PFSK-1 (cell line): ENCODE results near the gene ZNF19.

ENCODE experiments used
- FOXP2 ChIP-seq: optimal IDR thresholded peaks from 2 replicates; pipeline ENCODE3; 2011; ENCODE audit warnings: borderline replicate concordance, control low read depth, inconsistent platforms; ENCODE audit not compliant: insufficient read depth; ENCODE audit errors: extremely low read length, extremely low read depth
- POLR2AphosphoS5 ChIP-seq: IDR thresholded peaks from 2 replicates; pipeline ENCODE4 v1.6.1; 2012; ENCODE audit warnings: low read depth, mild to moderate bottlenecking, control low read depth, low read length, moderate library complexity
- SIN3A ChIP-seq: IDR thresholded peaks from 2 replicates; pipeline ENCODE4 v1.6.1; 2012; ENCODE audit warnings: mild to moderate bottlenecking, low read length, moderate library complexity, borderline replicate concordance; ENCODE audit not compliant: insufficient read depth
- TAF1 ChIP-seq: IDR thresholded peaks from 2 replicates; pipeline ENCODE4 v1.6.1; 2012; ENCODE audit warnings: low read length, control low read depth, borderline replicate concordance; ENCODE audit not compliant: insufficient read depth
- TF ChIP-seq, protein P1 (sequence below), 2 experiments: IDR thresholded peaks; 2 replicates each; pipeline versions ENCODE4 v1.6.1 to v1.8.0; 2011 to 2012; ENCODE audit warnings: low read depth in 2 of 2, low read length in 2 of 2, control low read depth in 1 of 2, inconsistent platforms in 1 of 2, mild to moderate bottlenecking in 1 of 2, moderate library complexity in 1 of 2; ENCODE audit not compliant: insufficient read depth in 1 of 2

Gene ZNF19

DNA sequence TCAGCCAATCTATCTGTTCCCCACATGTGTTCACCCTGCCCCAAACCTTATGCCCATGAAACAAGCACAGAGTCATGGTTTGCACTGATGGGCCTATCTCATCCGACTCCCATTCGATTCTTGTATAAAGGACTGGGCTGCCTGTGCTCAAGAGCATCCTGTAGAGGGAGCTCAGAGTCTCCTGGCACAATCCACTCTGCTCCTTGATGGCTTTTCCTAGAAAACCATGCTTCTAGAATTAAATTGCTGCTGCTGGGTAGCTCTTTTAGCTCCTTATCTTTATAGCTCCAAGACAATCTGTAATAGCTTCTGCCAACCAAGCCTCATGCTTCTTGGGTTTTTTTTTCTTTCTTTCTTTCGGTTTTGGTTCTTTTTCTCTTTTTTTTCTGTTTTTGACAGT, 9.7 kb downstream of the ZNF19 start:
- no peak for TF ChIP-seq POLR2AphosphoS5
- no peak for TF ChIP-seq SIN3A
- no peak for TF ChIP-seq FOXP2
- TF ChIP-seq, protein P1, sequence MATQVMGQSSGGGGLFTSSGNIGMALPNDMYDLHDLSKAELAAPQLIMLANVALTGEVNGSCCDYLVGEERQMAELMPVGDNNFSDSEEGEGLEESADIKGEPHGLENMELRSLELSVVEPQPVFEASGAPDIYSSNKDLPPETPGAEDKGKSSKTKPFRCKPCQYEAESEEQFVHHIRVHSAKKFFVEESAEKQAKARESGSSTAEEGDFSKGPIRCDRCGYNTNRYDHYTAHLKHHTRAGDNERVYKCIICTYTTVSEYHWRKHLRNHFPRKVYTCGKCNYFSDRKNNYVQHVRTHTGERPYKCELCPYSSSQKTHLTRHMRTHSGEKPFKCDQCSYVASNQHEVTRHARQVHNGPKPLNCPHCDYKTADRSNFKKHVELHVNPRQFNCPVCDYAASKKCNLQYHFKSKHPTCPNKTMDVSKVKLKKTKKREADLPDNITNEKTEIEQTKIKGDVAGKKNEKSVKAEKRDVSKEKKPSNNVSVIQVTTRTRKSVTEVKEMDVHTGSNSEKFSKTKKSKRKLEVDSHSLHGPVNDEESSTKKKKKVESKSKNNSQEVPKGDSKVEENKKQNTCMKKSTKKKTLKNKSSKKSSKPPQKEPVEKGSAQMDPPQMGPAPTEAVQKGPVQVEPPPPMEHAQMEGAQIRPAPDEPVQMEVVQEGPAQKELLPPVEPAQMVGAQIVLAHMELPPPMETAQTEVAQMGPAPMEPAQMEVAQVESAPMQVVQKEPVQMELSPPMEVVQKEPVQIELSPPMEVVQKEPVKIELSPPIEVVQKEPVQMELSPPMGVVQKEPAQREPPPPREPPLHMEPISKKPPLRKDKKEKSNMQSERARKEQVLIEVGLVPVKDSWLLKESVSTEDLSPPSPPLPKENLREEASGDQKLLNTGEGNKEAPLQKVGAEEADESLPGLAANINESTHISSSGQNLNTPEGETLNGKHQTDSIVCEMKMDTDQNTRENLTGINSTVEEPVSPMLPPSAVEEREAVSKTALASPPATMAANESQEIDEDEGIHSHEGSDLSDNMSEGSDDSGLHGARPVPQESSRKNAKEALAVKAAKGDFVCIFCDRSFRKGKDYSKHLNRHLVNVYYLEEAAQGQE (IDR thresholded peaks at IDR 0.05; ENCODE audit: insufficient read depth in 1 of 2, low read depth in 2 of 2, low read length in 2 of 2): no peak
- no peak for TF ChIP-seq TAF1

DNA sequence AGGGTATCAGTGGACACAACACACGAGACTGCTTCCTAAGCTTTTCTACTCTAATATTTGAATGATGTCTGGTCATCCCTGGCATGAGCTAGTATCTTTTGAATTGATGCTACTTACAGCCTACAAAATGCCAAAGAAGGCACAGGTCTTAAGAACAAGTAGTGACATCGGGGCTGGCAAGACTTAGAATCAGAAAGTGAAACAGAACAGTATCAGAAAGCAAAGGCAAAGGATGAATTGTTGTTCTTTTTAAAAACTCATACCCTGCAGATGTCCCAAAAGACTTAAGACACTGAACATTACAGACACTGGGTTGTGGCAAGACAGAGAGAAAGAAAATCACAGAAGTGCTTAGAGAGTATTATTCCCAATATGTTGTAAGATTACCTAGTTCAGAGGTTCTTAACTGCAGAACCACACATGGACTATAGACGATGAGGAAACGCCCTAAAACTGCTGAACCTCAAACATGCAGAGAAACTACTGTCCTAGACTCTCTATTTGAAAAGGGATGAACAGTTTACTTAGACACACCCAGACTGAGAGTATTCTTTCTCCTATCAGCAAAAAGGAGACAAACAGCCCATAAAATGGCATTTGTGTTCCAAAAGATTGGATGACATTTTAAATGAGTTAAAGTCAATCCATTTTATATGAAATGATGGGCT, 12.5 kb downstream of the ZNF19 start:
- TF ChIP-seq SIN3A (no peak), POLR2AphosphoS5 (no peak), TAF1 (no peak), FOXP2 (no peak)
- TF ChIP-seq, protein P1 (IDR thresholded peaks at IDR 0.05; ENCODE audit: insufficient read depth in 1 of 2, low read depth in 2 of 2, low read length in 2 of 2): no peak

DNA sequence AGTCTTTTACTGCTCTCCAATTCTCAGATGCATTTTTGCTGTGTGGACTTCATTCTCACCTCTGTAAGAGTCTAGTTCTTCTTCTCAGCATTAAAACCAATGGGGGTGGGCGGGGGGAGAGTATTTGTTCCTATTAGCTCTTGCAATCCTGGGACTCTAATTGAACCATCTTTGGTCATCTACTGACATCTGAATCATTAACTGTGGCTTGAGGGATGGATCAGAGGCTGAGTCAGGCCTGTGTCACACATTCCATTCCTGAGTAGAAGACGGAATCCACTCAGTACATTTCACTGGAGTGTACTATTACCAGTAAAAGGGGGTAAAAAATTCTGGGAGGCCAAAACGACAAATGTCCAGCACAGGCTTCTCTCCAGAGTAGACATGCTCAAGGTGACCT, 14.3 kb downstream of the ZNF19 start:
- TF ChIP-seq FOXP2 (no peak), TAF1 (no peak), POLR2AphosphoS5 (no peak), SIN3A (no peak)
- TF ChIP-seq, protein P1 (IDR thresholded peaks at IDR 0.05; ENCODE audit: insufficient read depth in 1 of 2, low read depth in 2 of 2, low read length in 2 of 2): no peak

DNA sequence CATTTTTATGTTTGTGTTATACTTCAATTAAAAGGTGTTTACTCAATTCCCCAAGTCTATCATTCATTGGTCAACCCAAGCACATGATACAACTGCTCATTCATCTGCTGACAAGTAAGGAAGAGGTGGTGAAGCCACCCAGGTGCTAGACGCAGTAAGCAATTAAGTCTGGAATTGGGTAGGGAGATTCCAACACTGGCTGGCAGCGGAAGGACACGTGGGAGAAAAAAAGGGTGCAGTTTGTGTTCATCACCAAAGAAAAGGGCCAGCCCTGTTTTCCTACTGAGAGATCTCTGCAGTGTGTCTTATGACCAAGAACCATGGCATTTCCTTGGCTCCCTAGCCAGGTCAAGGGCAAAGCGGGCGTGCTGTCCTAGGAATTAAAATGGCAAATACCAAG, 15.2 kb downstream of the ZNF19 start:
- TF ChIP-seq FOXP2: no peak

DNA sequence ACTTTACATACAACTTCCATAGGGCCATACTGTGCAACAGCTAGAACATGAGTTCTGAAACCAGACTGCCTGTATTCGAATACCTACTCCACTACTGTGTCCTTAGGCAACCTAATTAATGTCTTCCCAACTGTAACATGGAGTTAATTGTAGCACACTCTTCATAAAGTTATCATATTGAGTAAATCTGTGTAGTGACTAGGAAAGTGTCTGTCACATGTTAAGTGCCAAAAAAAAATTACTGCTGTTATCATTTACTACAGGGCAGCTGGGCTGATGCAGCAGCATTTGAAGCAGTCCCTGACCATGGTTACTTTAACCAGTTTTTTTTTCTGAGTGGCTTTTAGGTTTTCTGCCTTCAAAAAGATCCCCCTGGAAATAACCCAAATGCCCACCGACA, 16.2 kb downstream of the ZNF19 start:
- TF ChIP-seq, protein P1 (IDR thresholded peaks at IDR 0.05; ENCODE audit: insufficient read depth in 1 of 2, low read depth in 2 of 2, low read length in 2 of 2): no peak
- TF ChIP-seq SIN3A (no peak), FOXP2 (no peak), TAF1 (no peak), POLR2AphosphoS5 (no peak)
